CD4-positive, alpha-beta memory T cell (primary cell): ENCODE measurements around the gene ZNHIT2. TPM values are rescaled to one million over a fixed set of nuclear protein-coding genes. Genes with fewer than 3 reads are reported as not detected.

Source experiments
- CTCF ChIA-PET: fragments of 350-600 bp; sonication (Branson Sonifier 250); formaldehyde crosslinking; loops from one replicate; lab custom pipeline; 2021; ENCODE audit warnings: inconsistent platforms; ENCODE audit not compliant: partially characterized antibody; lab: Charles Lee
- POLR2A ChIA-PET: fragments of 350-600 bp; sonication (Branson Sonifier 250); formaldehyde crosslinking; loops from one replicate; lab custom pipeline; 2021; ENCODE audit not compliant: partially characterized antibody; lab: Charles Lee
- DNase-seq, 5 donors: peaks; one replicate each; pipeline versions ENCODE4 v3.0.0 to v3.0.0-alpha.2; 2020 to 2022; ENCODE audit warnings: mixed read lengths in 1 of 5
- H3K27ac ChIP-seq: one replicate; pipeline ENCODE4 v1.7.0; 2013; ENCODE audit warnings: low read depth, low read length
- H3K27me3 ChIP-seq: 2 replicates; pipeline ENCODE4 v1.7.0; 2013; ENCODE audit warnings: mild to moderate bottlenecking, low read length, moderate library complexity; ENCODE audit not compliant: insufficient read depth
- H3K36me3 ChIP-seq: 2 replicates; pipeline ENCODE4 v1.7.0; 2013; ENCODE audit warnings: mild to moderate bottlenecking, low read length, moderate library complexity; ENCODE audit not compliant: insufficient read depth
- H3K4me1 ChIP-seq: 2 replicates; pipeline ENCODE4 v1.7.0; 2013; ENCODE audit warnings: mild to moderate bottlenecking, low read length, moderate library complexity; ENCODE audit not compliant: insufficient read depth
- H3K4me3 ChIP-seq, 2 donors: one replicate each; pipeline ENCODE4 v1.7.0; 2013; ENCODE audit warnings: low read length in 2 of 2, mild to moderate bottlenecking in 1 of 2
- H3K9me3 ChIP-seq, 2 donors: one replicate each; pipeline ENCODE4 v1.7.0; 2013; ENCODE audit warnings: low read length in 2 of 2, control low read depth in 1 of 2; ENCODE audit not compliant: control insufficient read depth in 1 of 2
- H3K27ac Mint-ChIP-seq, 7 donors: one replicate each; pipeline ENCODE4 v1.8.0; 2020 to 2021; ENCODE audit warnings: mixed read lengths in 7 of 7, mild to moderate bottlenecking in 6 of 7, inconsistent platforms in 3 of 7, moderate library complexity in 3 of 7
- H3K27me3 Mint-ChIP-seq, 2 donors: one replicate each; pipeline ENCODE4 v1.8.0; 2020 to 2021; ENCODE audit warnings: mixed read lengths in 2 of 2
- H3K36me3 Mint-ChIP-seq, 2 donors: one replicate each; pipeline ENCODE4 v1.8.0; 2020 to 2021; ENCODE audit warnings: mixed read lengths in 2 of 2, inconsistent platforms in 1 of 2, mild to moderate bottlenecking in 1 of 2
- H3K4me1 Mint-ChIP-seq, 4 donors: one replicate each; pipeline ENCODE4 v1.8.0; 2020 to 2021; ENCODE audit warnings: mixed read lengths in 4 of 4, mild to moderate bottlenecking in 1 of 4
- H3K4me3 Mint-ChIP-seq, 8 donors: one replicate each; pipeline ENCODE4 v1.8.0; 2020 to 2021; ENCODE audit warnings: mixed read lengths in 8 of 8, mild to moderate bottlenecking in 7 of 8, moderate library complexity in 6 of 8, inconsistent platforms in 3 of 8
- H3K9me3 Mint-ChIP-seq, 8 donors: one replicate each; pipeline ENCODE4 v1.8.0; 2020 to 2021; ENCODE audit warnings: mixed read lengths in 8 of 8, mild to moderate bottlenecking in 5 of 8, inconsistent platforms in 3 of 8, moderate library complexity in 1 of 8
- intact Hi-C: fragments of 100-400 bp; cut with micrococcal nuclease; formaldehyde crosslinking; loops from one replicate; pipeline ENCODE4 v1.15.1; 2023
- polyA plus RNA-seq, 2 donors: library from polyadenylated mRNA; unstranded; fragments of 300-500 nt; fragmentation: Illumina TruSeq; gene quantifications; one replicate each; pipeline ENCODE4 v1.2.3, GENCODE V29; 2021
- total RNA-seq, 2 experiments: library from RNA; stranded (reverse); gene quantifications; one replicate each; pipeline ENCODE4 v1.2.3, GENCODE V29; 2021

Gene ZNHIT2
- total and polyA plus RNA-seq, 4 experiments from 2014 or later: 13.1 to 22.5 (median 16.2) TPM

- Histone ChIP-seq H3K4me3 (peak within 1 kb of the TSS; percentile 36 to 66), H3K4me1 (peaks cover 46% of the 10 kb centered on the region), H3K27ac (peak within 1 kb of the TSS; percentile 59), H3K27me3 (no peaks in the 10 kb centered on the region), H3K9me3 (no peaks in the 10 kb centered on the region), H3K36me3 (peaks cover 16% of the 10 kb centered on the region)
- CTCF ChIA-PET: interaction anchor here (0.6 to 6.8 kb wide), 16 partner anchors 8 to 204 kb away, joined by 3 to 70 read pairs (median 5); partner anchors contain the start of genes ARL2, CAPN1, FAU and MRPL49
- peak within 1 kb of the TSS; percentile 88 to 96 (median 88) for H3K4me3 Mint-ChIP-seq
- peaks cover 3 to 15% of the 10 kb centered on the region in 2 donors for H3K36me3 Mint-ChIP-seq
- no peaks in the 10 kb centered on the region for H3K27me3 Mint-ChIP-seq
- intact Hi-C loops: loop anchor here (2.0 to 10.0 kb wide), 6 partner anchors 71 to 403 kb away; partner anchors contain the start of genes CDC42EP2, DPF2, PPP2R5B and RASGRP2
- POLR2A ChIA-PET: interaction anchor here (0.6 to 15.5 kb wide), 30 partner anchors 9 to 452 kb away, joined by 3 to 320 read pairs (median 4); partner anchors contain the start of genes ATG2A, CAPN1, CDC42BPG and CDC42EP2
- DNase-seq: peak; percentile 91 to 96 (median 93)
- H3K4me1 Mint-ChIP-seq: peaks cover 14 to 52% (median 39%) of the 10 kb centered on the region in 4 donors
- peaks cover 0 to 1% (median 0%) of the 10 kb centered on the region in 8 donors for H3K9me3 Mint-ChIP-seq
- H3K27ac Mint-ChIP-seq: peak within 1 kb of the TSS; percentile 90 to 96 (median 91)
These were observed 5.6 kb downstream of the ZNHIT2 start, which contains the start of gene TM7SF2 for GRCh38 chr11:65111744-65112545. Gene TM7SF2 (plus strand): TSS chr11:65111872. CDS start chr11:65112016, 144 bp downstream.

- H3K4me3 ChIP-seq: peak overlapping the region in 1 of 2 donors; percentile 66
- ChIA-PET POLR2A (interaction anchor here (0.6 to 15.5 kb wide), 30 partner anchors 10 to 452 kb away, joined by 3 to 320 read pairs (median 4); partner anchors contain the start of genes ARL2, ATG2A, CAPN1 and CDC42BPG), CTCF (interaction anchor here (0.6 to 6.8 kb wide), 25 partner anchors 8 to 263 kb away, joined by 3 to 70 read pairs (median 5); partner anchors contain the start of genes ARL2, CAPN1, FAU and MRPL49)
- H3K27me3 Mint-ChIP-seq: no peaks in the 10 kb centered on the region
- peaks cover 16% of the 10 kb centered on the region for H3K36me3 ChIP-seq
- peaks cover 9 to 20% of the 10 kb centered on the region in 2 donors for H3K36me3 Mint-ChIP-seq
- H3K4me3 Mint-ChIP-seq: peak overlapping the region; percentile 88 to 96 (median 88)
- H3K9me3 Mint-ChIP-seq: peaks cover 0 to 1% (median 0%) of the 10 kb centered on the region in 8 donors
- H3K27me3 ChIP-seq: no peaks in the 10 kb centered on the region
- intact Hi-C loops: loop anchor here (2.0 to 10.0 kb wide), 5 partner anchors 70 to 404 kb away; partner anchors contain the start of genes CDC42EP2, DPF2, RASGRP2 and SAC3D1
- no peaks in the 10 kb centered on the region for H3K9me3 ChIP-seq
- H3K27ac ChIP-seq: peak overlapping the region; percentile 50
- peaks cover 39% of the 10 kb centered on the region for H3K4me1 ChIP-seq
- peak in 1 of 5 donors; percentile 17 for DNase-seq
- H3K27ac Mint-ChIP-seq: peak overlapping the region; percentile 77 to 96 (median 91)
- peaks cover 16 to 46% (median 35%) of the 10 kb centered on the region in 4 donors for H3K4me1 Mint-ChIP-seq
These were observed 6.2 kb downstream of the ZNHIT2 start for GRCh38 chr11:65111159-65111743.

GRCh38 chr11:65110354-65110861, 7.1 kb downstream of the ZNHIT2 start:
- peaks cover 18 to 45% (median 33%) of the 10 kb centered on the region in 4 donors for H3K4me1 Mint-ChIP-seq
- intact Hi-C loops: loop anchor here (1.0 to 10.0 kb wide), 7 partner anchors 14 to 404 kb away; partner anchors contain the start of genes CAPN1, CDC42EP2, DPF2 and RASGRP2
- DNase-seq: peak; percentile 88 to 94 (median 92)
- H3K9me3 Mint-ChIP-seq: peaks cover 0 to 1% (median 0%) of the 10 kb centered on the region in 8 donors
- Histone ChIP-seq H3K27ac (peak overlapping the region; percentile 50), H3K9me3 (no peaks in the 10 kb centered on the region), H3K4me3 (no peak overlapping the region), H3K27me3 (no peaks in the 10 kb centered on the region), H3K4me1 (peaks cover 31% of the 10 kb centered on the region), H3K36me3 (peaks cover 16% of the 10 kb centered on the region)
- H3K27ac Mint-ChIP-seq: peak overlapping the region; percentile 77 to 95 (median 91)
- peak overlapping the region; percentile 35 to 78 (median 53) for H3K4me3 Mint-ChIP-seq
- ChIA-PET POLR2A (interaction anchor here (1.1 to 15.5 kb wide), 16 partner anchors 11 to 366 kb away, joined by 3 to 320 read pairs (median 4); partner anchors contain the start of genes ARL2, CAPN1, CDC42EP2 and FAU), CTCF (interaction anchor here (0.9 to 6.8 kb wide), 23 partner anchors 8 to 1186 kb away, joined by 3 to 70 read pairs (median 5); partner anchors contain the start of genes ARL2, CAPN1, FAU and MRPL49)
- no peaks in the 10 kb centered on the region for H3K27me3 Mint-ChIP-seq
- H3K36me3 Mint-ChIP-seq: peaks cover 14 to 27% of the 10 kb centered on the region in 2 donors

GRCh38 chr11:65109231-65110198, 8.0 kb downstream of the ZNHIT2 start:
- POLR2A ChIA-PET: interaction anchor here (0.7 to 15.5 kb wide), 13 partner anchors 7 to 365 kb away, joined by 3 to 320 read pairs (median 8); partner anchors contain the start of genes ARL2, CAPN1, FAU and MRPL49
- peak overlapping the region in 6 of 7 donors; percentile 72 to 95 (median 92) for H3K27ac Mint-ChIP-seq
- H3K4me3 ChIP-seq: no peak overlapping the region
- H3K9me3 Mint-ChIP-seq: peaks cover 0 to 1% (median 0%) of the 10 kb centered on the region in 8 donors
- peaks cover 19 to 44% (median 30%) of the 10 kb centered on the region in 4 donors for H3K4me1 Mint-ChIP-seq
- peaks cover 16% of the 10 kb centered on the region for H3K36me3 ChIP-seq
- peak overlapping the region; percentile 50 for H3K27ac ChIP-seq
- peak overlapping the region in 1 of 8 donors; percentile 78 for H3K4me3 Mint-ChIP-seq
- H3K27me3 ChIP-seq: no peaks in the 10 kb centered on the region
- no peaks in the 10 kb centered on the region for H3K9me3 ChIP-seq
- intact Hi-C loops: loop anchor here (1.0 to 10.0 kb wide), 7 partner anchors 13 to 405 kb away; partner anchors contain the start of genes CAPN1, CDC42EP2, DPF2 and RASGRP2
- CTCF ChIA-PET: interaction anchor here (0.7 to 6.8 kb wide), 19 partner anchors 8 to 1187 kb away, joined by 3 to 70 read pairs (median 5); partner anchors contain the start of genes ARL2, CAPN1, FAU and MRPL49
- peaks cover 19 to 32% of the 10 kb centered on the region in 2 donors for H3K36me3 Mint-ChIP-seq
- H3K4me1 ChIP-seq: peaks cover 30% of the 10 kb centered on the region
- no peak for DNase-seq
- H3K27me3 Mint-ChIP-seq: no peaks in the 10 kb centered on the region

- Histone ChIP-seq H3K36me3 (peaks cover 16% of the 10 kb centered on the region), H3K9me3 (no peaks in the 10 kb centered on the region), H3K27ac (no peak overlapping the region), H3K4me1 (peaks cover 27% of the 10 kb centered on the region), H3K27me3 (no peaks in the 10 kb centered on the region), H3K4me3 (no peak overlapping the region)
- DNase-seq: no peak
- no peak overlapping the region for H3K27ac Mint-ChIP-seq
- H3K9me3 Mint-ChIP-seq: peaks cover 0 to 1% (median 0%) of the 10 kb centered on the region in 8 donors
- H3K27me3 Mint-ChIP-seq: no peaks in the 10 kb centered on the region
- no peak overlapping the region for H3K4me3 Mint-ChIP-seq
- CTCF ChIA-PET: interaction anchor here (0.7 to 6.8 kb wide), 6 partner anchors 10 to 420 kb away, joined by 3 to 70 read pairs (median 20); partner anchors contain the start of genes CAPN1, FAU, MRPL49 and SNX15
- intact Hi-C loops: no loop called here
- peaks cover 20 to 36% of the 10 kb centered on the region in 2 donors for H3K36me3 Mint-ChIP-seq
- POLR2A ChIA-PET: interaction anchor here (0.7 to 15.5 kb wide), 4 partner anchors 8 to 26 kb away, joined by 5 to 320 read pairs (median 10); partner anchors contain the start of genes FAU, MRPL49, SYVN1 and VPS51
- H3K4me1 Mint-ChIP-seq: peaks cover 17 to 39% (median 26%) of the 10 kb centered on the region in 4 donors
These were observed 8.9 kb downstream of the ZNHIT2 start for GRCh38 chr11:65108469-65109123.
